GM23338 (cell line): Measurements from ENCODE around the gene SLC22A9.

Experiments
- CREB1 ChIP-seq: fragments of 250-450 bp; sonication (Bioruptor Pico); IDR thresholded peaks from 2 replicates; pipeline ENCODE4 v1.5.0; 2020; ENCODE audit warnings: low read depth, mild to moderate bottlenecking, moderate library complexity
- CTCF ChIP-seq, 2 experiments: fragments of 200-600 bp in 1 of 2; sonication (generic) in 1 of 2; conservative IDR thresholded peaks; 2 replicates each; pipeline versions ENCODE4 v1.5.1 to v1.6.1; 2016 to 2017; ENCODE audit warnings: antibody characterized with exemption in 2 of 2, low read depth in 2 of 2, mild to moderate bottlenecking in 2 of 2, moderate library complexity in 1 of 2
- ETS1 ChIP-seq: IDR thresholded peaks from 2 replicates; pipeline ENCODE4 v1.6.1; 2016; ENCODE audit warnings: antibody characterized with exemption
- EZH2 ChIP-seq: fragments of 200-600 bp; sonication (generic); IDR thresholded peaks from one replicate; pipeline ENCODE4 v1.8.0; 2017; ENCODE audit warnings: antibody characterized with exemption, mild to moderate bottlenecking, low read depth; ENCODE audit not compliant: unreplicated experiment
- EZH2phosphoT487 ChIP-seq: fragments of 200-600 bp; sonication (generic); IDR thresholded peaks from one replicate; pipeline ENCODE4 v1.8.1; 2018; ENCODE audit warnings: antibody characterized with exemption; ENCODE audit not compliant: unreplicated experiment
- JUNB ChIP-seq: IDR thresholded peaks from one replicate; pipeline ENCODE4 v1.6.1; 2016; ENCODE audit warnings: antibody characterized with exemption; ENCODE audit not compliant: unreplicated experiment
- NANOG ChIP-seq: IDR thresholded peaks from 2 replicates; pipeline ENCODE4 v1.6.1; 2016; ENCODE audit warnings: antibody characterized with exemption, borderline replicate concordance
- POLR2AphosphoS5 ChIP-seq: IDR thresholded peaks from 2 replicates; pipeline ENCODE4 v1.6.1; 2016; ENCODE audit warnings: antibody characterized with exemption, low read depth
- REST ChIP-seq: IDR thresholded peaks from one replicate; pipeline ENCODE4 v1.6.1; 2018; ENCODE audit warnings: antibody characterized with exemption; ENCODE audit not compliant: unreplicated experiment
- STAT1 ChIP-seq: IDR thresholded peaks from one replicate; pipeline ENCODE4 v1.6.1; 2016; ENCODE audit warnings: antibody characterized with exemption; ENCODE audit not compliant: unreplicated experiment
- ZNF114 ChIP-seq: fragments of 250-450 bp; sonication (Bioruptor Pico); IDR thresholded peaks from 2 replicates; pipeline ENCODE4 v1.5.0; 2020; ENCODE audit warnings: mild to moderate bottlenecking, moderate library complexity
- ZNF331 ChIP-seq: fragments of 250-450 bp; sonication (Bioruptor Pico); IDR thresholded peaks from 2 replicates; pipeline ENCODE4 v1.5.0; 2020; ENCODE audit warnings: low read depth, mild to moderate bottlenecking, moderate library complexity
- ZNF462 ChIP-seq: fragments of 250-450 bp; sonication (Bioruptor Pico); IDR thresholded peaks from 2 replicates; pipeline ENCODE4 v1.5.0; 2020; ENCODE audit warnings: mild to moderate bottlenecking, moderate library complexity

GRCh38 chr11:63380130-63380529, 10.5 kb downstream of the SLC22A9 start:
- no peak for TF ChIP-seq CTCF (conservative IDR thresholded peaks at IDR 0.05; ENCODE audit: low read depth in 2 of 2)
- no peak for TF ChIP-seq EZH2
- TF ChIP-seq REST: no peak
- TF ChIP-seq POLR2AphosphoS5: no peak
- TF ChIP-seq EZH2phosphoT487: no peak
- no peak for TF ChIP-seq ZNF331
- TF ChIP-seq CREB1 (CRISPR knock-in tag): no peak
- TF ChIP-seq ETS1: no peak
- TF ChIP-seq ZNF114: no peak
- no peak for TF ChIP-seq NANOG
- TF ChIP-seq JUNB: no peak
- no peak for TF ChIP-seq ZNF462 (CRISPR knock-in tag)
- no peak for TF ChIP-seq STAT1
